ENCODE results near the gene ENDOG.

ENDOG gene

DNA sequence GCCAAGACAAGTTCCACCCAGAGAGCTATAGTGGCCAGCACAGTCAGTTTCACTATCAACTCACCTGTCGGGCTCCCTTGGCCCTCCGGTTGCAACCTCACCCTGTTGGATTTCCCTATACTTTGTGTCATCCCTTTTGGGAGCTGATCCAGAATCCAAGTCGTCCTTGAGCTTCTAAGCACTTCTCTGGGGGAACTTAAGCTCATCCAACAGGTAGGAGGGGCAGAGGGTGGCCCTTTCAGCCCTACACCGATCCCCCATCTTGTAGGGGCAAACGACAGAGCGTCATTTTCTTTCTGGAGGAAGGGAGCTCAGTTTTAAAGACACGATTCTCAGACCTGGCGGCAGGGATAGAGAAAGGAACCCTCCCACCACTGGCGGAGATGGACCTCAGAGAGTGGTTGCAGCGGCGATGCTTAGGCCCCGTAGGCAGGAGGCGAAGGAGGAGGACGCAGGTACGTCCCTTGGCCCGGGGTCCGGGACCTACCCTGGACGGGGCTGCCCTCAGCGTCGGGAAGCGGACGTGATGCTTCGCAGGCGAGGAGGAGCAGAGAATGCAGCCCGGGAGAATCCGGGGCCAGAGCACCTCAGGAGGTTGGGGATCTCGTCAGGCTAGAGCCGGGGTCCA is 47.1 kb upstream of the ENDOG start:
- H2AFZ ChIP-seq (ENCODE audit: low read length) = peak overlapping the region; percentile 50
- TF ChIP-seq EZH2 (optimal IDR thresholded peaks at IDR 0.05; ENCODE audit: low read depth, low read length) (no peak), EZH2phosphoT487 (IDR thresholded peaks at IDR 0.05; ENCODE audit: low read length) (no peak)
- TF ChIP-seq, protein P1, sequence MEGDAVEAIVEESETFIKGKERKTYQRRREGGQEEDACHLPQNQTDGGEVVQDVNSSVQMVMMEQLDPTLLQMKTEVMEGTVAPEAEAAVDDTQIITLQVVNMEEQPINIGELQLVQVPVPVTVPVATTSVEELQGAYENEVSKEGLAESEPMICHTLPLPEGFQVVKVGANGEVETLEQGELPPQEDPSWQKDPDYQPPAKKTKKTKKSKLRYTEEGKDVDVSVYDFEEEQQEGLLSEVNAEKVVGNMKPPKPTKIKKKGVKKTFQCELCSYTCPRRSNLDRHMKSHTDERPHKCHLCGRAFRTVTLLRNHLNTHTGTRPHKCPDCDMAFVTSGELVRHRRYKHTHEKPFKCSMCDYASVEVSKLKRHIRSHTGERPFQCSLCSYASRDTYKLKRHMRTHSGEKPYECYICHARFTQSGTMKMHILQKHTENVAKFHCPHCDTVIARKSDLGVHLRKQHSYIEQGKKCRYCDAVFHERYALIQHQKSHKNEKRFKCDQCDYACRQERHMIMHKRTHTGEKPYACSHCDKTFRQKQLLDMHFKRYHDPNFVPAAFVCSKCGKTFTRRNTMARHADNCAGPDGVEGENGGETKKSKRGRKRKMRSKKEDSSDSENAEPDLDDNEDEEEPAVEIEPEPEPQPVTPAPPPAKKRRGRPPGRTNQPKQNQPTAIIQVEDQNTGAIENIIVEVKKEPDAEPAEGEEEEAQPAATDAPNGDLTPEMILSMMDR (IDR thresholded peaks at IDR 0.05; ENCODE audit: low read length) = no peak
- H3K9ac ChIP-seq (ENCODE audit: low read length) = peak overlapping the region; percentile 87
- H3K4me1 ChIP-seq (ENCODE audit: low read length) = peaks cover 5% of the 10 kb centered on the region
- no peaks in the 10 kb centered on the region for H3K36me3 ChIP-seq (replicated peaks; ENCODE audit: insufficient read depth, low read length)
- peaks cover 8% of the 10 kb centered on the region; the same call in 1 of the 2 replicates for H3F3A ChIP-seq (ENCODE audit: insufficient read depth, low read length)
- no peaks in the 10 kb centered on the region for H4K20me1 ChIP-seq (ENCODE audit: insufficient read depth, low read length)
- peak overlapping the region; percentile 61 for H3K27ac ChIP-seq (ENCODE audit: low read length)
- DNase-seq = peak; percentile 45
- no peaks in the 10 kb centered on the region for H3K9me2 ChIP-seq (replicated peaks; ENCODE audit: insufficient read depth, low read length)
- peak overlapping the region; percentile 92 for H3K4me3 ChIP-seq (ENCODE audit: low read length)
- peaks cover 20% of the 10 kb centered on the region for H3K79me2 ChIP-seq (ENCODE audit: low read length)
- peak overlapping the region; percentile 95 for H3K4me2 ChIP-seq (ENCODE audit: low read depth, low read length)
- H3K9me3 ChIP-seq (replicated peaks; ENCODE audit: insufficient read depth, low read length) = no peaks in the 10 kb centered on the region
- H3K27me3 ChIP-seq (replicated peaks; ENCODE audit: insufficient read depth, low read length) = no peaks in the 10 kb centered on the region

DNA sequence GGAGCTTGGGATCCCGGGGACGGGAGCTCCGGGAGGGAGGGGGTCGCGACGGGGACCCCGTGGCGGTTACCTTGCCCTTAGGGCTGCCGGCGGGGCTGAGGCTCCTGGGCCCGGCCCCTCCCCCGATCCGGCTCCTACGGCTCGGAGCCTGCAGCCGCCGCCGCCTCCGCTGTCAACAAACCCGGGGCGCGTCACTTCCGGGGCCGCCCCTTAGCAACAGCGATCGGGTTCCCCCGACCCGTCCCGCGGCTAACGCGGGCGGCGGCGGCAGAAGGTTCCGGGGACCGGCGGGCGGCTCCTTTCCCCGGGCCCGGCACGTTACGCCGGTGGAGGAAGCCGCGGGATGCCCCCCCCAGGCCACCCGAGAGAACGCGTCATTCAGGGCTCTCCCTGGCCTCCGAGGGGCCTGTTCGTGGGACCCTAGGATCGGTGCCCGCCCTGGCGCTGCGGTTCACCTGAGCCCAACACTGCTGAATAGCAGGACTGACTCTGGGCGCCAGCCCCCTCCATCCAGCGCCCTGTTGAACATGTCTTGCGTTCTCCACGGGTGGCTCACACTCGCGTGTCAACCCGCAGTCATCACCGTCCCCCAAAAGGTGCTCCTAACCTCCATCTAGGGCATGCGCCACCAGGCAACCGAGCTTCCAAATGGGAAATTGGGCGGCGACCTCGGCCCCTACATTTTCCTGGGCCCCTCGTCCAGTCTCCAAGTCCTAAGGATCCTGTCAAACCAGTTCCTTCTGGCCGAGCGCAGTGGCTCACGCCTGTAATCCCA is 46.4 kb upstream of the ENDOG start, which contains the start of gene ZER1:
TSS of gene ZER1 (minus strand) at position 183 of the 775 bp plus-strand sequence. CDS start 16,362 bp downstream, outside the sequence.
- DNase-seq = peak; percentile 93

DNA sequence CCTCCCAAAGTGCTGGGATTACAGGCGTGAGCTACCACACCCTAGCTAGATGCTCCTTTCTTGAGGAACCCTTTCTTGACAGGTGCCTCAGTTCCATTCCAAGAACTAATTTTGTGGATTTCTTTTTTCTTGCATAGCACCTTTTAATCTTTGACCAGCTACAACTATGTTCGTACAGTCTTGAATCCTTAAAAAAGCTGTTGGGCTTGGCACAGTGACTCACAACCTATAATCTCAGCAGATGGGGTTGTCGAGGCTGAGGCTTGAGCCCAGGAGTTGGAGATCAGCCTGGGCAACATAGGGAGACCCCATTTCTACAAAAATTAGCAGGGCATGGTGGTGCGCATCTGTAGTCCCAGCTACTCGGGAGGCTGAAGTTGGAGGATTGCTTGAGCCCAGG is 45.3 kb upstream of the ENDOG start:
- Histone ChIP-seq H3K27ac (ENCODE audit: low read length) (no peak overlapping the region), H3K79me2 (ENCODE audit: low read length) (peaks cover 20% of the 10 kb centered on the region), H3K9ac (ENCODE audit: low read length) (no peak overlapping the region), H4K20me1 (ENCODE audit: insufficient read depth, low read length) (no peaks in the 10 kb centered on the region), H3K4me3 (ENCODE audit: low read length) (no peak overlapping the region), H3K9me2 (replicated peaks; ENCODE audit: insufficient read depth, low read length) (no peaks in the 10 kb centered on the region), H3K36me3 (replicated peaks; ENCODE audit: insufficient read depth, low read length) (no peaks in the 10 kb centered on the region), H3K4me1 (ENCODE audit: low read length) (peaks cover 5% of the 10 kb centered on the region), H3K4me2 (ENCODE audit: low read depth, low read length) (no peak overlapping the region), H3F3A (ENCODE audit: insufficient read depth, low read length) (peaks cover 8% of the 10 kb centered on the region; the same call in 1 of the 2 replicates), H3K9me3 (replicated peaks; ENCODE audit: insufficient read depth, low read length) (no peaks in the 10 kb centered on the region), H3K27me3 (replicated peaks; ENCODE audit: insufficient read depth, low read length) (no peaks in the 10 kb centered on the region), H2AFZ (ENCODE audit: low read length) (no peak overlapping the region)
- no peak for TF ChIP-seq EZH2phosphoT487 (IDR thresholded peaks at IDR 0.05; ENCODE audit: low read length)
- TF ChIP-seq, protein P1 (IDR thresholded peaks at IDR 0.05; ENCODE audit: low read length) = no peak
- TF ChIP-seq EZH2 (optimal IDR thresholded peaks at IDR 0.05; ENCODE audit: low read depth, low read length) = no peak
- DNase-seq = no peak

More for the DNA sequence above, 46.4 kb upstream of the ENDOG start, which contains the start of gene ZER1:
- Histone ChIP-seq H3K27me3 (replicated peaks; ENCODE audit: insufficient read depth, low read length) (no peaks in the 10 kb centered on the region), H3F3A (ENCODE audit: insufficient read depth, low read length) (peaks cover 8% of the 10 kb centered on the region; the same call in 1 of the 2 replicates), H3K9ac (ENCODE audit: low read length) (peak within 1 kb of the TSS; percentile 87), H3K4me1 (ENCODE audit: low read length) (peaks cover 5% of the 10 kb centered on the region), H3K36me3 (replicated peaks; ENCODE audit: insufficient read depth, low read length) (no peaks in the 10 kb centered on the region), H3K9me3 (replicated peaks; ENCODE audit: insufficient read depth, low read length) (no peaks in the 10 kb centered on the region), H3K27ac (ENCODE audit: low read length) (peak within 1 kb of the TSS; percentile 61), H3K4me3 (ENCODE audit: low read length) (peak within 1 kb of the TSS; percentile 92), H4K20me1 (ENCODE audit: insufficient read depth, low read length) (no peaks in the 10 kb centered on the region), H2AFZ (ENCODE audit: low read length) (peak within 1 kb of the TSS; percentile 99), H3K79me2 (ENCODE audit: low read length) (peaks cover 20% of the 10 kb centered on the region), H3K4me2 (ENCODE audit: low read depth, low read length) (peak within 1 kb of the TSS; percentile 95), H3K9me2 (replicated peaks; ENCODE audit: insufficient read depth, low read length) (no peaks in the 10 kb centered on the region)
- TF ChIP-seq, protein P1 (IDR thresholded peaks at IDR 0.05; ENCODE audit: low read length) = no peak
- TF ChIP-seq EZH2 (optimal IDR thresholded peaks at IDR 0.05; ENCODE audit: low read depth, low read length) (no peak), EZH2phosphoT487 (IDR thresholded peaks at IDR 0.05; ENCODE audit: low read length) (no peak)
